Trophoblast cell (in vitro differentiated cells and primary cell): ENCODE measurements around the gene MAST4.

Source experiments
- DNase-seq, 2 donors: peaks; one replicate each; pipeline ENCODE4 v3.0.0-alpha.2; 2016
- H2AFZ ChIP-seq: 2 replicates; pipeline ENCODE4 v1.6.1; 2013; ENCODE audit warnings: low read length, moderate library complexity, mild to moderate bottlenecking; ENCODE audit not compliant: insufficient read depth, poor library complexity
- H2AK5ac ChIP-seq: 2 replicates; pipeline ENCODE4 v1.6.1; 2013; ENCODE audit warnings: mild to moderate bottlenecking, low read length
- H2BK120ac ChIP-seq: 2 replicates; pipeline ENCODE4 v1.6.1; 2013; ENCODE audit warnings: low read length, mild to moderate bottlenecking, moderate library complexity; ENCODE audit not compliant: insufficient read depth, poor library complexity
- H2BK12ac ChIP-seq: 2 replicates; pipeline ENCODE4 v1.6.1; 2013; ENCODE audit warnings: mild to moderate bottlenecking, low read length, moderate library complexity
- H2BK5ac ChIP-seq: 2 replicates; pipeline ENCODE4 v1.6.1; 2013; ENCODE audit warnings: low read length, low read depth, moderate library complexity, mild to moderate bottlenecking; ENCODE audit not compliant: poor library complexity
- H3K14ac ChIP-seq: 2 replicates; pipeline ENCODE4 v1.6.1; 2013; ENCODE audit warnings: mild to moderate bottlenecking, low read length
- H3K18ac ChIP-seq: 2 replicates; pipeline ENCODE4 v1.6.1; 2013; ENCODE audit warnings: mild to moderate bottlenecking, low read length
- H3K23ac ChIP-seq: 2 replicates; pipeline ENCODE4 v1.6.1; 2013; ENCODE audit warnings: low read length
- H3K27ac ChIP-seq: 2 replicates; pipeline ENCODE4 v1.5.1; 2013; ENCODE audit warnings: low read depth, mild to moderate bottlenecking, inconsistent platforms, low read length, moderate library complexity
- H3K27me3 ChIP-seq: 2 replicates; pipeline ENCODE4 v1.6.1; 2013; ENCODE audit warnings: inconsistent platforms, mild to moderate bottlenecking, low read length, moderate library complexity; ENCODE audit not compliant: insufficient read depth
- H3K36me3 ChIP-seq, 2 experiments: 1 replicate in 1 of 2; 2 replicates in 1 of 2; pipeline ENCODE4 v1.6.1; 2013; ENCODE audit warnings: low read length in 2 of 2, mild to moderate bottlenecking in 2 of 2, moderate library complexity in 1 of 2; ENCODE audit not compliant: insufficient read depth in 2 of 2, control insufficient read depth in 1 of 2
- H3K4ac ChIP-seq: 2 replicates; pipeline ENCODE4 v1.6.1; 2013; ENCODE audit warnings: low read depth, mild to moderate bottlenecking, low read length, moderate library complexity
- H3K4me1 ChIP-seq, 2 experiments: 1 replicate in 1 of 2; 2 replicates in 1 of 2; pipeline ENCODE4 v1.6.1; 2013; ENCODE audit warnings: low read length in 2 of 2, mild to moderate bottlenecking in 2 of 2, moderate library complexity in 1 of 2; ENCODE audit not compliant: insufficient read depth in 2 of 2, control insufficient read depth in 1 of 2
- H3K4me2 ChIP-seq: 2 replicates; pipeline ENCODE4 v1.6.1; 2013; ENCODE audit warnings: inconsistent platforms, mild to moderate bottlenecking, low read length, moderate library complexity
- H3K4me3 ChIP-seq: 2 replicates; pipeline ENCODE4 v1.5.1; 2013; ENCODE audit warnings: mild to moderate bottlenecking, low read depth, low read length, inconsistent platforms
- H3K79me1 ChIP-seq: one replicate; pipeline ENCODE4 v1.6.1; 2013; ENCODE audit warnings: low read length
- H3K79me2 ChIP-seq: 2 replicates; pipeline ENCODE4 v1.6.1; 2013; ENCODE audit warnings: low read length, mild to moderate bottlenecking; ENCODE audit not compliant: control insufficient read depth, insufficient read depth, poor library complexity
- H3K9ac ChIP-seq: 2 replicates; pipeline ENCODE4 v1.6.1; 2013; ENCODE audit warnings: mild to moderate bottlenecking, low read length
- H3K9me3 ChIP-seq: 2 replicates; pipeline ENCODE4 v1.6.1; 2013; ENCODE audit warnings: low read depth, mild to moderate bottlenecking, control low read depth, inconsistent platforms, low read length; ENCODE audit not compliant: insufficient read depth
- H4K12ac ChIP-seq: 2 replicates; pipeline ENCODE4 v1.6.1; 2013; ENCODE audit warnings: low read depth, mild to moderate bottlenecking, low read length, moderate library complexity
- H4K8ac ChIP-seq: 2 replicates; pipeline ENCODE4 v1.6.1; 2013; ENCODE audit warnings: low read depth, mild to moderate bottlenecking, low read length, moderate library complexity
- H4K91ac ChIP-seq: one replicate; pipeline ENCODE4 v1.6.1; 2013; ENCODE audit warnings: low read depth, mild to moderate bottlenecking, low read length, moderate library complexity
- WGBS: extraction: QIAGEN DNeasy Blood & Tissue Kit; methylation state at CpG from one replicate; pipeline ENCODE4 v1.1.7; 2013; ENCODE audit warnings: missing lambda C conversion rate; ENCODE audit not compliant: insufficient read length, insufficient coverage; ENCODE audit errors: extremely low coverage; 5-methylcytosine and 5-hydroxymethylcytosine counted together

MAST4 gene

GRCh38 chr5:66963559-66963971 is 367.4 kb downstream of the MAST4 start:
- H3K79me1 ChIP-seq, result peaks cover 5% of the 10 kb centered on the region
- H2BK12ac ChIP-seq, result no peak overlapping the region
- no peaks in the 10 kb centered on the region for H3K79me2 ChIP-seq
- peaks cover 3 to 4% of the 10 kb centered on the region in 2 experiments for H3K4me1 ChIP-seq
- no peak overlapping the region for H3K4me3 ChIP-seq
- H2BK5ac ChIP-seq, result no peak overlapping the region
- no peak overlapping the region for H2BK120ac ChIP-seq
- no CpG with 5 or more reads among the region's 1 CpG for whole genome bisulfite sequencing
- H3K4me2 ChIP-seq, result no peak overlapping the region
- no peak overlapping the region for H3K14ac ChIP-seq
- peak overlapping the region; percentile 6 for H4K91ac ChIP-seq
- H2AK5ac ChIP-seq, result no peak overlapping the region
- H3K23ac ChIP-seq, result no peak overlapping the region
- peak; percentile 94 to 96 for DNase-seq
- H3K27ac ChIP-seq, result no peak overlapping the region
- H3K9me3 ChIP-seq, result no peaks in the 10 kb centered on the region
- no peak overlapping the region for H3K4ac ChIP-seq
- H3K36me3 ChIP-seq, result no peaks in the 10 kb centered on the region
- H3K18ac ChIP-seq, result no peak overlapping the region
- H2AFZ ChIP-seq, result no peak overlapping the region
- peak overlapping the region; percentile 30 for H4K12ac ChIP-seq
- H3K9ac ChIP-seq, result no peak overlapping the region
- no peaks in the 10 kb centered on the region for H3K27me3 ChIP-seq
- peak overlapping the region; percentile 54 for H4K8ac ChIP-seq

GRCh38 chr5:66966439-66966838 is 370.2 kb downstream of the MAST4 start:
- no peak overlapping the region for H3K4me3 ChIP-seq

GRCh38 chr5:66967102-66967501 is 370.9 kb downstream of the MAST4 start:
- H3K4me2 ChIP-seq, result no peak overlapping the region
- no CpG with 5 or more reads among the region's 3 CpGs for WGBS
- H3K14ac ChIP-seq, result no peak overlapping the region
- H3K27ac ChIP-seq, result no peak overlapping the region
- H3K27me3 ChIP-seq, result no peaks in the 10 kb centered on the region
- no peak overlapping the region for H2AFZ ChIP-seq
- no peaks in the 10 kb centered on the region for H3K79me2 ChIP-seq
- no peak overlapping the region for H2BK12ac ChIP-seq
- H3K79me1 ChIP-seq, result peaks cover 2% of the 10 kb centered on the region
- DNase-seq, result no peak
- no peak overlapping the region for H4K91ac ChIP-seq
- no peak overlapping the region for H2AK5ac ChIP-seq
- no peak overlapping the region for H3K23ac ChIP-seq
- no peaks in the 10 kb centered on the region for H3K9me3 ChIP-seq
- H3K4me1 ChIP-seq, result peaks cover 0 to 3% of the 10 kb centered on the region in 2 experiments
- H3K4me3 ChIP-seq, result no peak overlapping the region
- H3K4ac ChIP-seq, result no peak overlapping the region
- H3K18ac ChIP-seq, result no peak overlapping the region
- H3K9ac ChIP-seq, result no peak overlapping the region
- no peak overlapping the region for H4K8ac ChIP-seq
- no peak overlapping the region for H4K12ac ChIP-seq
- no peak overlapping the region for H2BK5ac ChIP-seq
- H3K36me3 ChIP-seq, result no peaks in the 10 kb centered on the region
- H2BK120ac ChIP-seq, result no peak overlapping the region

More at GRCh38 chr5:66966439-66966838, 370.2 kb downstream of the MAST4 start:
- Histone ChIP-seq H2BK12ac (no peak overlapping the region), H3K27ac (no peak overlapping the region), H3K79me2 (no peaks in the 10 kb centered on the region), H3K4me1 (peaks cover 0 to 3% of the 10 kb centered on the region in 2 experiments), H3K27me3 (no peaks in the 10 kb centered on the region), H3K23ac (no peak overlapping the region), H3K18ac (no peak overlapping the region), H3K9ac (no peak overlapping the region), H4K91ac (no peak overlapping the region), H2AFZ (no peak overlapping the region), H2BK5ac (no peak overlapping the region), H3K4ac (no peak overlapping the region), H4K12ac (no peak overlapping the region), H3K4me2 (no peak overlapping the region), H3K36me3 (no peaks in the 10 kb centered on the region), H3K9me3 (no peaks in the 10 kb centered on the region), H4K8ac (no peak overlapping the region), H3K14ac (no peak overlapping the region), H2AK5ac (no peak overlapping the region), H3K79me1 (peaks cover 2% of the 10 kb centered on the region), H2BK120ac (no peak overlapping the region)
- DNase-seq, result no peak

GRCh38 chr5:66967826-66968262 is 371.7 kb downstream of the MAST4 start:
- no peak overlapping the region for H3K18ac ChIP-seq
- no peak for DNase-seq
- no peak overlapping the region for H2AFZ ChIP-seq
- H3K79me1 ChIP-seq, result peaks cover 2% of the 10 kb centered on the region
- H2BK12ac ChIP-seq, result no peak overlapping the region
- H3K14ac ChIP-seq, result no peak overlapping the region
- no peak overlapping the region for H3K4me3 ChIP-seq
- no peaks in the 10 kb centered on the region for H3K9me3 ChIP-seq
- no peaks in the 10 kb centered on the region for H3K79me2 ChIP-seq
- no peak overlapping the region for H3K9ac ChIP-seq
- no peak overlapping the region for H3K27ac ChIP-seq
- no peaks in the 10 kb centered on the region for H3K36me3 ChIP-seq
- no peak overlapping the region for H2AK5ac ChIP-seq
- H4K8ac ChIP-seq, result no peak overlapping the region
- H2BK5ac ChIP-seq, result no peak overlapping the region
- no peak overlapping the region for H2BK120ac ChIP-seq
- no CpG with 5 or more reads among the region's 4 CpGs for WGBS
- peaks cover 0 to 3% of the 10 kb centered on the region in 2 experiments for H3K4me1 ChIP-seq
- H3K23ac ChIP-seq, result no peak overlapping the region
- no peak overlapping the region for H4K12ac ChIP-seq
- no peak overlapping the region for H3K4ac ChIP-seq
- H3K4me2 ChIP-seq, result no peak overlapping the region
- no peaks in the 10 kb centered on the region for H3K27me3 ChIP-seq
- no peak overlapping the region for H4K91ac ChIP-seq
